ENCODE measurements around the gene KMT2C.

KMT2C gene

DNA sequence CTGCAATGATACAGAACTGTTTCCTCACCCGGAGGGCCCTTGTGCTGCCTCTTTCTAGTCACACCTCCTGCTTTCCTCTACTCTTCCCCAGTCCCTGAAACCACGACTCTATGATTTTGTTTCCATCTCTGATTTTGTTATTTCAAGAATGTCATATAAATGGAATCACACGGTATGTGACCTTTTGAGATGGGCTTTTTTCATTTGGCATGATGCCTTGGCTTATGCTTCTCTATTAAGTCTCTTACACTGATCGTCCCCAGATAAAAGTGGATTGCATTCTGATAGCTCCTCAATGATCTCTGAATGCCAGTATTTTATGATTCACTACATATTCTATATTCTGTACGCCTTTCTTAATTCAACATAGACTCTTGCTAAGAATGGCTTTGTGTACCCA is 332.1 kb downstream of the KMT2C start:
- intact Hi-C loops (cut with DNase I): no loop called here
- DNase-seq: no peak

DNA sequence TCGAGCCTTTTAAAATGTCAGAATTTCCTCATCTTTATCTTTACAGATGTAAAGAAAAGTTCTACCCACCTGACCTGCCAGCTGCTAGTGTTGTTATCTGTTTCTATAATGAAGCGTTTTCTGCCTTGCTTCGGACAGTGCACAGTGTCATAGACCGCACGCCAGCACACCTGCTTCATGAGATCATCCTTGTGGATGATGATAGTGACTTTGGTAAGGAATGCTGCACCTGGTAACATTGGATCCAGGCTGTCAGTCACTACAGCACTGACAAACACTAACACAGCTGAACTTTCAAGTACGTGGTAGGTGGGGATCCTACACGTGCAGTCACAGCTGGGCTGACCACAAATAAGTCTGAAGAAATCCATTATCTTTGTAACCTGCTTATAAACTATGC is 332.7 kb downstream of the KMT2C start:
- no peak for DNase-seq
- intact Hi-C loops (cut with DNase I): no loop called here

DNA sequence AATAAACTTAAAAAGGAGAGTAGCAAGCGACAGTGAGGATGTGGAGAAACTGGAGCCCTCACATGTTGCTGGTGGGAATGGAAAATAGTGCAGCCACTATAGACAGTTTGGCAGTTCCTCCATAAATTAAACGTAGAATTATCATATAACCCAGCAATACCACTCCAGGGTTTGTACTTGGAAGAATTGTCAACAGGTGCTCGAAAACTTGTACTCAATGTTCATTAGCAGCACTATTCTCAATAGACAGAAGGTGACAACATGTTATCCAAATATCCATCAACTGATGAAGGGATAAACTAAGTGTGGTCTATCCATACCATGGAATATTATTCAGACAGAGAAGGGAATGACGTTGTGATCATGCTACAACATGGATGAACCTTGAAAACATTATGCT is 338.5 kb downstream of the KMT2C start:
- intact Hi-C loops (cut with DNase I): no loop called here
- no peak for DNase-seq

DNA sequence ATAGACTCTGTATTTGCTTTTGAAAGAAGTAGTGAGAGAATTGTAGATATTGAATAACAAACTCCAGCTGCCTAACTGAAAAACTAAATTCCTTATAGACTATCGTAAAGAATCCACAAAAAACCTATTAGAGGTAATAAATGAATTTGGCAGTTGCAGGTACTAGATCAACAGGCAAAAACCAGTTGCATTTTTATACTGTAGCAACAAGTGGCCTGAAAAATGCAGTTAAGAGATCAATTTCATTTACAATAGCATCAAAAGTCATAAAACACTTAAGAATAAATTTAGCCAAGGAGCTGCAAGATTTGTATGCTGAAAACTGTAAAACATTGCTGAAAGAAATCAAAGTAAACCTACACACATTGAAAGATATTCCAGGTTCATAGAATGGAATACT is 340.0 kb downstream of the KMT2C start:
- DNase-seq: no peak
- intact Hi-C loops (cut with DNase I): no loop called here

DNA sequence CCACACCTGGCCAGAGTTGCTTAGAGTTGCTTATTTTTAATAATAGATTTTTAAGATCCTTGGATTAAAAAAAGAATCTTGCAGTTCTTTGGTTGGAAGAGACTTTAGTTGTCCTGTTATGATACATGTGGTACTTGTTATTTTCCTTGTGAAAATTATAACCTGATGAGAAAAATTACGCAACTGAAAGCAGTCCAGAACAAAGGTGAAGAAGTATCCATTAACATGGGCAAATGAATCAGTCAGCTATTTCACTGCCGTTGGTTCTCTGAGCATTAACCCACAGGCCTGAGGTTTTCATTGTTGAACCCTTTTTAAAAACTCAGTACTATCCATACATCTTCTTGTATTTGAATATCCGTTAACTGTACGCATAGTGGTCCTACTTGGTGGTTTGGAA is 342.1 kb downstream of the KMT2C start:
- intact Hi-C loops (cut with DNase I): no loop called here
- no peak for DNase-seq

DNA sequence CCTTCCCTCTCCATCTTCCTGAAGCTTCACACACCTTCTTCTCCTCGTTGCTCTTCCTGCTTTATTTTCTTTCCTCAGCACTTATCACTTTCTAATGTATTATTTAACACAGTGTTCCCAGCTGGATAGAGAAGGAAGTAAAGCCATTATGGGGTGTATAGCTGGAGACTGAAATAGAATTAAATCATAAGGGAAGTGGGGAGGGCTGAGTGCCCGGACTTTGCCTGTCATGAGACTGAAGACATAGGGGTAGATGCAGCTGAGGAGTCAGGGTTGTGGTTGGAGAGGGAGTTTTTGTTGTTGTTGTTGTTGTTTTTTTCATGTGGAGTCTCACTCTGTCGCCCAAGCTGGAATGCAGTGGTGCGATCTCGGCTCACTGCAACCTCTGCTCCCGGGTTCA is 345.1 kb downstream of the KMT2C start:
- intact Hi-C loops (cut with DNase I): no loop called here
- no peak for DNase-seq

DNA sequence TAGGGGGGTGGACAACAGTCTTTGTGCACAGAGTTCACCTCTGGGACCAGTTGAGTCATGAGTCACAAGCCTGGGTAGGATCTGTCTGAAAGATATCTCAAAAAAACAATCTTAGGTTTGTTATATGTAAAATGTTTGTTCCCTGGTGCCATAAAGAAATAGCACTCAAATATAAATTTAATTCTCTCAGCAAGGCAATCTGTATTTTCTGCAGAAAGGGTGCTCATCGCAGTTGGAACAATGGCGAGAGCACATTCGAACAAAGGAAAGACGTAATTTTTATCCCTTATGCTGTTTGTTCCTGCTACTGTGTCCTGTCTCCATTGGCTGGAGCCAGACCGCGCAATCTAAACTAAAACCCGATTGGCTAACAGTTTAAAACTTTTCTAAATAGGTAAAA is 346.6 kb downstream of the KMT2C start:
- intact Hi-C loops (cut with DNase I): no loop called here

DNA sequence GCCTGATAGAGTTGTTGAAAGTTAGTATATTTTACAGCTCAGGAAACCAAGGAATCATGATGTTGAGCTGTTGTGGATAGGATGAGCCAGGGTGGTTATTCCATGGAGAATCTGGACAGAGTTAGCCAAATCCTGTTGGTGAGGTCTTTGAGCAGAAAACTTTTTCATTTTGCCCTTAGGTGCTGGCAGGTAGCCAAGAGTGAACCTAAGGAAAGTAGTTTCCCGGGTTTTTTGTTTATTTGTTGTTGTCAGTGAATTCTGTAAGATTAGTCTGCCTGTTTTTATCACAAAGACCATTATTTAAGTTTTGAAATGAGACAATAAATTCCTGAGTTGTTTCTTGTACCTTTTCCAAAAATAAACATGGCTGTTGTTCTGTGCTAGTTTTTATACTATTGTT is 349.3 kb downstream of the KMT2C start:
- intact Hi-C loops (cut with DNase I): no loop called here
- DNase-seq: no peak

More for the DNA sequence above, 346.6 kb downstream of the KMT2C start:
- DNase-seq: no peak

DNA sequence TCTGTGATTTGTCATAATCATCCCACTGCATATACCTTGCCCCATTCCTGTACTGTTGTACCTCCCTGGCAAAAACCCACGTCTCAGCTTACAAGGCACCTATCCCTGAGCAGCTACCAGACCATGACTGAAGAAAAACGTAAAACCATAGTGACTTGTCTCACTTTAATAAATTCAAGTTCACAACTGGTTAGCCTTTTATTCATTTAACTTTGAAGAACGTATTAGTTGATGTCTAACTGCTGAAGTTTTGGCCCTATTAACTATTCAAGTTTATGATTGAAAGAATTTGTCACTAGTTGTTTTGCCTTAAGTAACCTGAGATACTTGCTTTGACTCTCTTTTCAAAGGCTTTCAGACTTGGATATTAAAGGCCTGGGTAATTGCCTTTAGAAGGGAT is 350.7 kb downstream of the KMT2C start:
- intact Hi-C loops (cut with DNase I): no loop called here
- DNase-seq: no peak

Measured in head of caudate nucleus (tissue), 42 donors.